Putamen (tissue), 1 donor: ENCODE data around the gene IRX2.

Experiments used
- DNase-seq: peaks from one replicate; pipeline ENCODE4 v3.0.0-alpha.2; 2016; ENCODE audit warnings: low spot score

Gene IRX2

GRCh38 chr5:2741956-2742355 is 9.5 kb downstream of the IRX2 start:
- no peak for DNase-seq

- DNase-seq = no peak
Measured at GRCh38 chr5:2740876-2741555, 10.5 kb downstream of the IRX2 start.

GRCh38 chr5:2740051-2740875 is 11.2 kb downstream of the IRX2 start:
- no peak for DNase-seq

GRCh38 chr5:2739360-2740050 is 12.0 kb downstream of the IRX2 start:
- DNase-seq = no peak

GRCh38 chr5:2738700-2739359 is 12.6 kb downstream of the IRX2 start:
- no peak for DNase-seq

GRCh38 chr5:2738156-2738699 is 13.2 kb downstream of the IRX2 start:
- no peak for DNase-seq

- no peak for DNase-seq
Measured at GRCh38 chr5:2737273-2738155, 14.0 kb downstream of the IRX2 start.

GRCh38 chr5:2736872-2737271 is 14.6 kb downstream of the IRX2 start:
- no peak for DNase-seq

- DNase-seq = no peak
Measured at GRCh38 chr5:2735996-2736395, 15.5 kb downstream of the IRX2 start.

GRCh38 chr5:2732850-2733249 is 18.6 kb downstream of the IRX2 start:
- no peak for DNase-seq

- no peak for DNase-seq
Measured at GRCh38 chr5:2732004-2732403, 19.5 kb downstream of the IRX2 start.

GRCh38 chr5:2729189-2729588 is 22.3 kb downstream of the IRX2 start:
- no peak for DNase-seq

- DNase-seq = no peak
Measured at GRCh38 chr5:2727550-2727949, 23.9 kb downstream of the IRX2 start.

GRCh38 chr5:2725980-2726765 is 25.3 kb downstream of the IRX2 start:
- DNase-seq = no peak

- no peak for DNase-seq
Measured at GRCh38 chr5:2724831-2725230, 26.6 kb downstream of the IRX2 start.

- no peak for DNase-seq
Measured at GRCh38 chr5:2724031-2724581, 27.4 kb downstream of the IRX2 start.

- no peak for DNase-seq
Measured at GRCh38 chr5:2722901-2723300, 28.6 kb downstream of the IRX2 start.

GRCh38 chr5:2721385-2722138 is 29.9 kb downstream of the IRX2 start:
- DNase-seq = no peak

- DNase-seq = no peak
Measured at GRCh38 chr5:2719332-2719731, 32.1 kb downstream of the IRX2 start.
